Measurements from ENCODE around the gene MIP.
A peak's percentile ranks its signal among the peaks of the same experiment; 100 is the strongest.
"Not testable (repeated sequence)": the region's sequence is repeated elsewhere in the genome, so short reads cannot be mapped to it uniquely, and the experiment has no call there.

MIP gene

GRCh38 chr12:56468216-56469006 is 14.0 kb upstream of the MIP start, which contains the start of gene SPRYD4:
Gene SPRYD4 (plus strand): TSS chr12:56468578. CDS start chr12:56468592, 14 bp downstream.
- peak; percentile 93 for DNase-seq (ENCODE audit: low spot score)

- DNase-seq (ENCODE audit: low spot score): no peak
Measured at GRCh38 chr12:56462565-56462964, 8.1 kb upstream of the MIP start.

GRCh38 chr12:56461235-56462159 is 7.0 kb upstream of the MIP start:
- no peak for DNase-seq (ENCODE audit: low spot score)

- no peak for DNase-seq (ENCODE audit: low spot score)
Measured at GRCh38 chr12:56457817-56458216, 3.4 kb upstream of the MIP start.

- DNase-seq (ENCODE audit: low spot score): no peak
Measured at GRCh38 chr12:56451147-56451546, 3.3 kb downstream of the MIP start.

- DNase-seq (ENCODE audit: low spot score): no peak
Measured at GRCh38 chr12:56450241-56450640, 4.2 kb downstream of the MIP start.

- DNase-seq (ENCODE audit: low spot score): no peak
Measured at GRCh38 chr12:56449622-56449984, 4.9 kb downstream of the MIP start.

GRCh38 chr12:56448860-56449621 is 5.4 kb downstream of the MIP start, which contains the start of gene TIMELESS:
Gene TIMELESS (minus strand): TSS chr12:56449426. CDS start chr12:56434170, 15,256 bp downstream.
- DNase-seq (ENCODE audit: low spot score): peak; percentile 89

- not testable (repeated sequence) for DNase-seq (ENCODE audit: low spot score)
Measured at GRCh38 chr12:56443208-56443607, 11.2 kb downstream of the MIP start.

- DNase-seq (ENCODE audit: low spot score): no peak
Measured at GRCh38 chr12:56437430-56438176, 16.9 kb downstream of the MIP start.

- DNase-seq (ENCODE audit: low spot score): no peak
Measured at GRCh38 chr12:56434828-56435227, 19.6 kb downstream of the MIP start.

GRCh38 chr12:56431850-56432249 is 22.6 kb downstream of the MIP start:
- no peak for DNase-seq (ENCODE audit: low spot score)

- no peak for DNase-seq (ENCODE audit: low spot score)
Measured at GRCh38 chr12:56431288-56431687, 23.2 kb downstream of the MIP start.

- DNase-seq (ENCODE audit: low spot score): no peak
Measured at GRCh38 chr12:56425940-56426438, 28.5 kb downstream of the MIP start.

GRCh38 chr12:56425193-56425592 is 29.3 kb downstream of the MIP start:
- DNase-seq (ENCODE audit: low spot score): no peak

- no peak for DNase-seq (ENCODE audit: low spot score)
Measured at GRCh38 chr12:56420411-56420810, 34.0 kb downstream of the MIP start.

- DNase-seq (ENCODE audit: low spot score): no peak
Measured at GRCh38 chr12:56417739-56418138, 36.7 kb downstream of the MIP start.

GRCh38 chr12:56414401-56414800 is 40.1 kb downstream of the MIP start:
- DNase-seq (ENCODE audit: low spot score): no peak

GRCh38 chr12:56413392-56413791 is 41.1 kb downstream of the MIP start:
- DNase-seq (ENCODE audit: low spot score): no peak

- DNase-seq (ENCODE audit: low spot score): no peak
Measured at GRCh38 chr12:56411781-56412639, 42.4 kb downstream of the MIP start.

Measured in SW480 (cell line).